HepG2 (cell line): ENCODE results near the gene C14orf93. TPM values are rescaled to one million over a fixed set of nuclear protein-coding genes. Genes with fewer than 3 reads are reported as not detected.

Experiments
- AKAP8 ChIP-seq: sonication (generic); formaldehyde crosslinking; IDR thresholded peaks from 2 replicates; pipeline ENCODE4 v1.5.1; 2020; ENCODE audit warnings: mild to moderate bottlenecking, missing genetic modification reagents
- ATAD3A ChIP-seq: sonication (generic); formaldehyde crosslinking; IDR thresholded peaks from 2 replicates; pipeline ENCODE4 v1.4.0; 2020; ENCODE audit warnings: missing genetic modification reagents
- CCDC6 ChIP-seq: sonication (generic); formaldehyde crosslinking; IDR thresholded peaks from 2 replicates; pipeline ENCODE4 v1.8.1; 2022; ENCODE audit warnings: mild to moderate bottlenecking, missing genetic modification reagents, moderate library complexity
- CENPT ChIP-seq: sonication (generic); formaldehyde crosslinking; IDR thresholded peaks from 2 replicates; pipeline ENCODE4 v1.8.0; 2022; ENCODE audit warnings: low read depth, mild to moderate bottlenecking, moderate library complexity, missing genetic modification reagents
- DPF2 ChIP-seq: sonication (generic); formaldehyde crosslinking; IDR thresholded peaks from 2 replicates; pipeline ENCODE4 v1.4.0; 2020; ENCODE audit warnings: mild to moderate bottlenecking, low read depth, missing genetic modification reagents, borderline replicate concordance
- EED ChIP-seq: sonication (generic); formaldehyde crosslinking; IDR thresholded peaks from 2 replicates; pipeline ENCODE4 v1.5.0; 2020; ENCODE audit warnings: mild to moderate bottlenecking, missing genetic modification reagents
- ERF ChIP-seq: IDR thresholded peaks from 2 replicates; pipeline ENCODE4 v1.6.1; 2018; ENCODE audit warnings: missing biosample characterization, missing genetic modification reagents
- MAFG ChIP-seq: sonication (generic); formaldehyde crosslinking; IDR thresholded peaks from 2 replicates; pipeline ENCODE4 v1.5.1; 2020; ENCODE audit warnings: mild to moderate bottlenecking, missing genetic modification reagents
- NFE2 ChIP-seq: sonication (generic); formaldehyde crosslinking; IDR thresholded peaks from 2 replicates; pipeline ENCODE4 v1.4.0; 2020; ENCODE audit warnings: missing genetic modification reagents
- NKX3-1 ChIP-seq: sonication (generic); formaldehyde crosslinking; IDR thresholded peaks from 2 replicates; pipeline ENCODE4 v1.5.0; 2020; ENCODE audit warnings: missing genetic modification reagents
- PLRG1 ChIP-seq: fragments of 450-650 bp; conservative IDR thresholded peaks from 2 replicates; pipeline ENCODE4 v1.6.1; 2016
- RAD51 ChIP-seq: fragments of 450-650 bp; IDR thresholded peaks from 2 replicates; pipeline ENCODE4 v1.6.1; 2016; ENCODE audit warnings: borderline replicate concordance
- RFXANK ChIP-seq: IDR thresholded peaks from 2 replicates; pipeline ENCODE4 v1.6.1; 2016
- ZEB1 ChIP-seq: IDR thresholded peaks from 2 replicates; pipeline ENCODE4 v1.6.1; 2012; ENCODE audit warnings: mild to moderate bottlenecking, low read depth, inconsistent platforms; ENCODE audit not compliant: insufficient replicate concordance
- ZNF30 ChIP-seq: sonication (generic); formaldehyde crosslinking; IDR thresholded peaks from 2 replicates; pipeline ENCODE4 v1.5.0; 2020; ENCODE audit warnings: mild to moderate bottlenecking, missing genetic modification reagents
- ZNF329 ChIP-seq: sonication (generic); formaldehyde crosslinking; IDR thresholded peaks from 2 replicates; pipeline ENCODE4 v1.9.0; 2021; ENCODE audit warnings: low read depth, mild to moderate bottlenecking, missing genetic modification reagents
- ZNF556 ChIP-seq: sonication (generic); formaldehyde crosslinking; IDR thresholded peaks from 2 replicates; pipeline ENCODE4 v1.4.0; 2020; ENCODE audit warnings: mild to moderate bottlenecking, missing genetic modification reagents, borderline replicate concordance
- ZNF672 ChIP-seq: sonication (generic); formaldehyde crosslinking; IDR thresholded peaks from 2 replicates; pipeline ENCODE4 v1.8.1; 2022; ENCODE audit warnings: missing genetic modification reagents
- polyA plus RNA-seq, 8 experiments: library from polyadenylated mRNA; depleted of rRNA in 3 of 8; stranded (reverse) in 7 of 8; unstranded in 1 of 8; fragments of >200 nt; fragmentation: Illumina TruSeq in 4 of 8; extraction: Trizol in 4 of 8; gene quantifications; 2 replicates each; pipeline versions ENCODE4 v1.2.1 to v1.2.3, GENCODE V29; 2011 to 2016; ENCODE audit warnings: low read depth in 4 of 8, missing spikeins in 1 of 8, mixed read lengths in 1 of 8; ENCODE audit not compliant: insufficient read depth in 1 of 8
- total RNA-seq, 5 experiments: library from RNA; depleted of rRNA; stranded (reverse); fragments of >200 nt; fragmentation: Illumina TruSeq; extraction: Trizol; gene quantifications; 2 replicates each; pipeline ENCODE4 v1.2.3, GENCODE V29; 2016; ENCODE audit warnings: low read depth in 1 of 5
- TF ChIP-seq, protein P1 (sequence below): sonication (generic); formaldehyde crosslinking; IDR thresholded peaks from 2 replicates; pipeline ENCODE4 v1.8.1; 2023; ENCODE audit warnings: mild to moderate bottlenecking, moderate library complexity, missing genetic modification reagents
- TF ChIP-seq, protein P2 (sequence below): sonication (generic); formaldehyde crosslinking; IDR thresholded peaks from 2 replicates; pipeline ENCODE4 v1.5.0; 2020; ENCODE audit warnings: mild to moderate bottlenecking, missing genetic modification reagents, borderline replicate concordance
- TF ChIP-seq, protein P3 (sequence below): sonication (generic); formaldehyde crosslinking; IDR thresholded peaks from 2 replicates; pipeline ENCODE4 v1.9.0; 2022; ENCODE audit warnings: missing genetic modification reagents, mild to moderate bottlenecking, borderline replicate concordance
- TF ChIP-seq, protein P4 (sequence below): sonication (generic); formaldehyde crosslinking; IDR thresholded peaks from 2 replicates; pipeline ENCODE4 v1.5.1; 2020; ENCODE audit warnings: mild to moderate bottlenecking, moderate library complexity, missing genetic modification reagents
- TF ChIP-seq, protein P5 (sequence below): conservative IDR thresholded peaks from 2 replicates; pipeline ENCODE4 v1.6.1; 2018; ENCODE audit warnings: missing genetic modification reagents

Gene C14orf93
- total and polyA plus RNA-seq, 2 of the 13 experiments (the other 11 are each of a cell fraction or from before 2014, with no cell fraction given), result 11.4 to 22.5 TPM

DNA sequence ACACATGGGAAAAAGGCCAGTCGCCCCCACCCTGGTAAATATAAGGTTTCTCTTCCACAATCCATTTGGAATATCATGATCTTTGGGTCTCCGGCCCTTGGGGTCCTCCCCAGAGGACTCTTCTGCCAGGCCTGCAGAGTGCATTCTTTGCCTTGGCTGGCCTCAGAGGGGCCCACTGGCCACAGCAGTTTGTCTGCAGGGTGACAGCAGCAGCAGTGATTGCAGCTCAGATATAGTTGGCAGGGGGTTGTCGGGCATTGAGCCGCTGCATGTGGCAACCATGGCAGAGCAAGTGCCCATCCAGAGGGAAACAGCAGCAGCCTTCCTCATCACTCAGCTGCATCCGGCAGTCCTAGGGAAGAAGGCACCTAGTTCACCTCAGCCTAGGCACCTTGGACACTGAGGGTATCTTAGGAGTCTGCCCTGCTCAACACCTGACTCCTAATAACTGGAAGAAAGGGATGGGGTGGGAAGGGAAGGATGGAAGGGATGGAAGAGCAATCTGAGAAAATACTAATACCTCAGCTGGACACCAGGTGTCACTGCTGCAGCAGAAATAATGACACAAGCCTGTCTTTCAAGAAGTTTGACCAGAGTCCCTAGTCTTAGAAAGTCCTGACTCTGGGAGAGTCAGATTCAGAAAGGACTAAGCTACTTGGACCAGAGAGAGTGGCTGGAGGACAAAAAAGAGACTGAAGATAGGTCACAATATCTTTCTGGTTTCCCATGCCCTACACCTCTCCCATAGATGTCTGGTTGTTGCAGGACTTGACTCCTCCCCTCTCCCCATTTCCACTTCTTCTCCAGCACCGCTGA is 36.5 kb downstream of the C14orf93 start (continued):
- TF ChIP-seq AKAP8 (CRISPR knock-in tag), result no peak
- TF ChIP-seq ZNF329 (CRISPR knock-in tag), result no peak
- TF ChIP-seq MAFG (CRISPR knock-in tag), result no peak
- TF ChIP-seq PLRG1, result no peak
- TF ChIP-seq RAD51, result no peak
- TF ChIP-seq EED (CRISPR knock-in tag), result no peak; the same call in 1 of the 2 replicates
- TF ChIP-seq ERF (CRISPR knock-in tag), result peak; percentile 93
- TF ChIP-seq, protein P1, sequence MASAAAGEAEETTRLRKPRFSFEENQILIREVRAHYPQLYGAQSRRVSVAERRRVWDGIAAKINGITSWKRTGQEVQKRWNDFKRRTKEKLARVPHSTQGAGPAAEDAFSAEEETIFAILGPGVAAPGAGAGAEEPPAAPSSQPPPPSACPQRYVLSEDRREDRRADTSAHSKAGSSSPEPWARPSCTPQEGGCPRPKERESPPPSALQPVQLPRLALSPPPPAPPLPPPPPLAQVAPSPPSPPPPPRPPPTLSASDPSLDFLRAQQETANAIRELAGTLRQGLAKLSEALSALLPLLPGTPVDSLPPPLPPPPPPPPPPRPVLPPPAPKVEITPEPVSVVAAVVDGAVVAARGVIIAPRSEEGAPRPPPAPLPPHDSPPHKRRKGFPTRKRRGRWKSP (CRISPR knock-in tag), result no peak
- no peak for TF ChIP-seq NFE2 (CRISPR knock-in tag)
- TF ChIP-seq, protein P2, sequence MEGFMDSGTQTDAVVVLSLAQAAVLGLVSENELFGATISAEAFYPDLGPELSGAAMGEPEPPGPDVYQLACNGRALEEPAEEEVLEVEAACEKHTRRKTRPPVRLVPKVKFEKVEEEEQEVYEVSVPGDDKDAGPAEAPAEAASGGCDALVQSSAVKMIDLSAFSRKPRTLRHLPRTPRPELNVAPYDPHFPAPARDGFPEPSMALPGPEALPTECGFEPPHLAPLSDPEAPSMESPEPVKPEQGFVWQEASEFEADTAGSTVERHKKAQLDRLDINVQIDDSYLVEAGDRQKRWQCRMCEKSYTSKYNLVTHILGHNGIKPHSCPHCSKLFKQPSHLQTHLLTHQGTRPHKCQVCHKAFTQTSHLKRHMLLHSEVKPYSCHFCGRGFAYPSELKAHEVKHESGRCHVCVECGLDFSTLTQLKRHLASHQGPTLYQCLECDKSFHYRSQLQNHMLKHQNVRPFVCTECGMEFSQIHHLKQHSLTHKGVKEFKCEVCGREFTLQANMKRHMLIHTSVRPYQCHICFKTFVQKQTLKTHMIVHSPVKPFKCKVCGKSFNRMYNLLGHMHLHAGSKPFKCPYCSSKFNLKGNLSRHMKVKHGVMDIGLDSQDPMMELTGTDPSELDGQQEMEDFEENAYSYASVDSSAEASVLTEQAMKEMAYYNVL (CRISPR knock-in tag), result no peak
- TF ChIP-seq, protein P3, sequence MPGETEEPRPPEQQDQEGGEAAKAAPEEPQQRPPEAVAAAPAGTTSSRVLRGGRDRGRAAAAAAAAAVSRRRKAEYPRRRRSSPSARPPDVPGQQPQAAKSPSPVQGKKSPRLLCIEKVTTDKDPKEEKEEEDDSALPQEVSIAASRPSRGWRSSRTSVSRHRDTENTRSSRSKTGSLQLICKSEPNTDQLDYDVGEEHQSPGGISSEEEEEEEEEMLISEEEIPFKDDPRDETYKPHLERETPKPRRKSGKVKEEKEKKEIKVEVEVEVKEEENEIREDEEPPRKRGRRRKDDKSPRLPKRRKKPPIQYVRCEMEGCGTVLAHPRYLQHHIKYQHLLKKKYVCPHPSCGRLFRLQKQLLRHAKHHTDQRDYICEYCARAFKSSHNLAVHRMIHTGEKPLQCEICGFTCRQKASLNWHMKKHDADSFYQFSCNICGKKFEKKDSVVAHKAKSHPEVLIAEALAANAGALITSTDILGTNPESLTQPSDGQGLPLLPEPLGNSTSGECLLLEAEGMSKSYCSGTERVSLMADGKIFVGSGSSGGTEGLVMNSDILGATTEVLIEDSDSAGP (CRISPR knock-in tag), result no peak
- TF ChIP-seq, protein P4, sequence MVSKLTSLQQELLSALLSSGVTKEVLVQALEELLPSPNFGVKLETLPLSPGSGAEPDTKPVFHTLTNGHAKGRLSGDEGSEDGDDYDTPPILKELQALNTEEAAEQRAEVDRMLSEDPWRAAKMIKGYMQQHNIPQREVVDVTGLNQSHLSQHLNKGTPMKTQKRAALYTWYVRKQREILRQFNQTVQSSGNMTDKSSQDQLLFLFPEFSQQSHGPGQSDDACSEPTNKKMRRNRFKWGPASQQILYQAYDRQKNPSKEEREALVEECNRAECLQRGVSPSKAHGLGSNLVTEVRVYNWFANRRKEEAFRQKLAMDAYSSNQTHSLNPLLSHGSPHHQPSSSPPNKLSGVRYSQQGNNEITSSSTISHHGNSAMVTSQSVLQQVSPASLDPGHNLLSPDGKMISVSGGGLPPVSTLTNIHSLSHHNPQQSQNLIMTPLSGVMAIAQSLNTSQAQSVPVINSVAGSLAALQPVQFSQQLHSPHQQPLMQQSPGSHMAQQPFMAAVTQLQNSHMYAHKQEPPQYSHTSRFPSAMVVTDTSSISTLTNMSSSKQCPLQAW, result no peak
- no peak for TF ChIP-seq CCDC6 (CRISPR knock-in tag)
- no peak for TF ChIP-seq ATAD3A
- TF ChIP-seq ZNF556, result 0 out of 2 replicates have a peak, but pooled peaks have one; percentile 85
- TF ChIP-seq ZNF672 (CRISPR knock-in tag), result no peak
- no peak for TF ChIP-seq ZEB1
- TF ChIP-seq ZNF30 (CRISPR knock-in tag), result no peak
- peak; percentile 83; the same call in 1 of the 2 replicates for TF ChIP-seq RFXANK (CRISPR knock-in tag)
- TF ChIP-seq DPF2 (CRISPR knock-in tag), result peak; percentile 74; the same call in 1 of the 2 replicates
- TF ChIP-seq NKX3-1 (CRISPR knock-in tag), result no peak
- TF ChIP-seq CENPT (CRISPR knock-in tag), result no peak
- TF ChIP-seq, protein P5, sequence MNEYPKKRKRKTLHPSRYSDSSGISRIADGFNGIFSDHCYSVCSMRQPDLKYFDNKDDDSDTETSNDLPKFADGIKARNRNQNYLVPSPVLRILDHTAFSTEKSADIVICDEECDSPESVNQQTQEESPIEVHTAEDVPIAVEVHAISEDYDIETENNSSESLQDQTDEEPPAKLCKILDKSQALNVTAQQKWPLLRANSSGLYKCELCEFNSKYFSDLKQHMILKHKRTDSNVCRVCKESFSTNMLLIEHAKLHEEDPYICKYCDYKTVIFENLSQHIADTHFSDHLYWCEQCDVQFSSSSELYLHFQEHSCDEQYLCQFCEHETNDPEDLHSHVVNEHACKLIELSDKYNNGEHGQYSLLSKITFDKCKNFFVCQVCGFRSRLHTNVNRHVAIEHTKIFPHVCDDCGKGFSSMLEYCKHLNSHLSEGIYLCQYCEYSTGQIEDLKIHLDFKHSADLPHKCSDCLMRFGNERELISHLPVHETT, result no peak
